ENCODE measurements around the gene HSPA12A. TPM values are rescaled to one million over a fixed set of nuclear protein-coding genes. Genes with fewer than 3 reads are reported as not detected.

The HSPA12A gene
- total RNA-seq, 1 experiment from 2014 or later, result 3.1 TPM

- Histone ChIP-seq H3K4me2 (ENCODE audit: low read length) (no peak overlapping the region), H3K9ac (ENCODE audit: low read length) (no peak overlapping the region), H3K9me2 (replicated peaks; ENCODE audit: low read length) (no peaks in the 10 kb centered on the region), H3K9me3 (ENCODE audit: low read length) (no peaks in the 10 kb centered on the region), H4K20me1 (ENCODE audit: low read length) (no peaks in the 10 kb centered on the region), H3K27ac (ENCODE audit: low read length) (no peak overlapping the region), H3K79me2 (ENCODE audit: low read length) (no peaks in the 10 kb centered on the region), H3K4me1 (ENCODE audit: insufficient read depth, low read length) (peaks cover 16% of the 10 kb centered on the region), H3K27me3 (ENCODE audit: low read length) (no peaks in the 10 kb centered on the region), H3K36me3 (ENCODE audit: low read depth, low read length) (no peaks in the 10 kb centered on the region), H3K4me3 (ENCODE audit: low read length) (no peak overlapping the region), H3F3A (ENCODE audit: low read length, unreplicated experiment) (no peaks in the 10 kb centered on the region), H2AFZ (ENCODE audit: low read length) (no peak overlapping the region)
- no TSS peak for BruUV-seq (replicated peaks)
- ATAC-seq (no peak), DNase-seq (no peak)
- ChIA-PET POLR2A (ENCODE audit: unreplicated experiment) (no interaction called here), CTCF (no interaction called here)
- intact Hi-C loops (cut with micrococcal nuclease), result no loop called here
- TF ChIP-seq CTCF (conservative IDR thresholded peaks at IDR 0.05; ENCODE audit: low read depth, low read length) (no peak), EZH2phosphoT487 (IDR thresholded peaks at IDR 0.05; ENCODE audit: borderline replicate concordance, low read length) (no peak), EZH2 (IDR thresholded peaks at IDR 0.05; ENCODE audit: low read length, unreplicated experiment) (no peak)
These were observed 24.0 kb upstream of the HSPA12A start for GRCh38 chr10:116766241-116766827.

DNA sequence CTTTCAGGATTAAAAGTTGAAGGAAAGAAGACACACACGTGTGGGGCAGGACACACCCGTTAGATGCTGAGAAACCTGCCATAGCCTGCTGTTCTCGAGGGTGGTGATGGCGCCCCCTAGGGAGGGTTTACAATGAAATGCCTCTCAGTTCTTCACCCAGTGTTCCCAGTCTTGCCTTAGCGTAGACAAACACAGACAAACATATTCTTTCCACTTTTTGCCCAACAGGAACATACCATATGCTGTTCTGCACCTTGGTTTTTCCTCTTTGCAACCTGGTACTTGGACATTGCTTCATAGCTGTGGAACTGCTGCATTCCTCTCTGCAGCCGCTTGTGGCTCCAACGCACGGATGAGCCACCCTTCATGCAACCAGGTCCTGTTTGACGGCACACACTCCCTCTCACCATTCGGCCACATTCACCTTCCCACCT, 23.3 kb upstream of the HSPA12A start:
- no peaks in the 10 kb centered on the region for H3K9me3 ChIP-seq (ENCODE audit: low read length)
- no peaks in the 10 kb centered on the region for H3F3A ChIP-seq (ENCODE audit: low read length, unreplicated experiment)
- H3K9ac ChIP-seq (ENCODE audit: low read length), result no peak overlapping the region
- no peak overlapping the region for H3K4me2 ChIP-seq (ENCODE audit: low read length)
- DNase-seq (no peak), ATAC-seq (no peak)
- no peaks in the 10 kb centered on the region for H3K36me3 ChIP-seq (ENCODE audit: low read depth, low read length)
- intact Hi-C loops (cut with micrococcal nuclease), result no loop called here
- peaks cover 12% of the 10 kb centered on the region for H3K4me1 ChIP-seq (ENCODE audit: insufficient read depth, low read length)
- TF ChIP-seq EZH2phosphoT487 (IDR thresholded peaks at IDR 0.05; ENCODE audit: borderline replicate concordance, low read length), result no peak
- TF ChIP-seq CTCF (conservative IDR thresholded peaks at IDR 0.05; ENCODE audit: low read depth, low read length), result peak; percentile 45; the same call in 1 of the 2 replicates
- H3K4me3 ChIP-seq (ENCODE audit: low read length), result no peak overlapping the region
- H2AFZ ChIP-seq (ENCODE audit: low read length), result no peak overlapping the region
- BruUV-seq (replicated peaks), result no TSS peak
- no peak overlapping the region for H3K27ac ChIP-seq (ENCODE audit: low read length)
- no peaks in the 10 kb centered on the region for H4K20me1 ChIP-seq (ENCODE audit: low read length)
- CTCF ChIA-PET, result no interaction called here
- H3K79me2 ChIP-seq (ENCODE audit: low read length), result no peaks in the 10 kb centered on the region
- no peaks in the 10 kb centered on the region for H3K27me3 ChIP-seq (ENCODE audit: low read length)
- H3K9me2 ChIP-seq (replicated peaks; ENCODE audit: low read length), result no peaks in the 10 kb centered on the region
- POLR2A ChIA-PET (ENCODE audit: unreplicated experiment), result no interaction called here

- POLR2A ChIA-PET (ENCODE audit: unreplicated experiment), result no interaction called here
- CTCF ChIA-PET, result no interaction called here
- Histone ChIP-seq H3K79me2 (ENCODE audit: low read length) (no peaks in the 10 kb centered on the region), H3K27ac (ENCODE audit: low read length) (no peak overlapping the region), H3K9me3 (ENCODE audit: low read length) (no peaks in the 10 kb centered on the region), H3K9ac (ENCODE audit: low read length) (no peak overlapping the region), H3K4me3 (ENCODE audit: low read length) (no peak overlapping the region), H3F3A (ENCODE audit: low read length, unreplicated experiment) (no peaks in the 10 kb centered on the region), H3K4me1 (ENCODE audit: insufficient read depth, low read length) (peaks cover 12% of the 10 kb centered on the region), H3K27me3 (ENCODE audit: low read length) (no peaks in the 10 kb centered on the region), H3K36me3 (ENCODE audit: low read depth, low read length) (no peaks in the 10 kb centered on the region), H4K20me1 (ENCODE audit: low read length) (no peaks in the 10 kb centered on the region), H3K4me2 (ENCODE audit: low read length) (no peak overlapping the region), H2AFZ (ENCODE audit: low read length) (no peak overlapping the region), H3K9me2 (replicated peaks; ENCODE audit: low read length) (no peaks in the 10 kb centered on the region)
- intact Hi-C loops (cut with micrococcal nuclease), result no loop called here
- no TSS peak for BruUV-seq (replicated peaks)
- TF ChIP-seq EZH2phosphoT487 (IDR thresholded peaks at IDR 0.05; ENCODE audit: borderline replicate concordance, low read length) (no peak), CTCF (conservative IDR thresholded peaks at IDR 0.05; ENCODE audit: low read depth, low read length) (no peak), EZH2 (IDR thresholded peaks at IDR 0.05; ENCODE audit: low read length, unreplicated experiment) (no peak)
- no peak for ATAC-seq
- no peak for DNase-seq
These were observed 22.6 kb upstream of the HSPA12A start for GRCh38 chr10:116764979-116765378.
